OCI-LY1 (cell line): Measurements from ENCODE around the gene NSF.
"Not testable (repeated sequence)": the region's sequence is repeated elsewhere in the genome, so short reads cannot be mapped to it uniquely, and the experiment has no call there.

Source experiments
- H2AFZ ChIP-seq: fragments of 200-600 bp; sonication (generic), shearing (Covaris generic); 2 replicates; pipeline ENCODE4 v1.6.0; 2014; ENCODE audit warnings: antibody characterized with exemption, mild to moderate bottlenecking, low read length
- H3F3A ChIP-seq: fragments of 200-600 bp; sonication (generic), shearing (Covaris generic); 2 replicates; pipeline ENCODE4 v1.6.0; 2014; ENCODE audit warnings: mild to moderate bottlenecking, antibody characterized with exemption, low read length, moderate library complexity; ENCODE audit not compliant: insufficient read depth
- H3K27ac ChIP-seq: fragments of 200-600 bp; sonication (generic); 2 replicates; pipeline ENCODE4 v1.5.1; 2014; ENCODE audit warnings: low read length, mixed run types, mild to moderate bottlenecking, low read depth; ENCODE audit not compliant: poor library complexity, severe bottlenecking
- H3K27me3 ChIP-seq: fragments of 200-600 bp; sonication (generic); 2 replicates; pipeline ENCODE4 v1.6.0; 2014; ENCODE audit warnings: antibody characterized with exemption, mild to moderate bottlenecking, low read length, moderate library complexity; ENCODE audit not compliant: insufficient read depth
- H3K36me3 ChIP-seq: fragments of 200-600 bp; sonication (generic); 2 replicates; pipeline ENCODE4 v1.6.1; 2014; ENCODE audit warnings: mild to moderate bottlenecking, antibody characterized with exemption, low read length, moderate library complexity, mixed read lengths; ENCODE audit not compliant: insufficient read depth
- H3K4me1 ChIP-seq: fragments of 200-600 bp; sonication (generic); 2 replicates; pipeline ENCODE4 v1.5.1; 2014; ENCODE audit warnings: mild to moderate bottlenecking, low read length, moderate library complexity; ENCODE audit not compliant: insufficient read depth, severe bottlenecking
- H3K4me2 ChIP-seq: fragments of 200-600 bp; sonication (generic), shearing (Covaris generic); 2 replicates; pipeline ENCODE4 v1.6.1; 2014; ENCODE audit warnings: low read length
- H3K4me3 ChIP-seq: fragments of 200-600 bp; sonication (generic); 2 replicates; pipeline ENCODE4 v1.5.1; 2014; ENCODE audit warnings: low read length, low read depth, mild to moderate bottlenecking, mixed read lengths; ENCODE audit not compliant: poor library complexity, severe bottlenecking
- H3K79me2 ChIP-seq: fragments of 200-600 bp; shearing (Covaris generic); 2 replicates; pipeline ENCODE4 v1.6.1; 2016; ENCODE audit warnings: mixed run types, low read length, mixed read lengths; ENCODE audit not compliant: insufficient read depth
- H3K9ac ChIP-seq: fragments of 200-600 bp; sonication (generic), shearing (Covaris generic); 2 replicates; pipeline ENCODE4 v1.6.1; 2014; ENCODE audit warnings: mild to moderate bottlenecking, low read length, mixed read lengths
- H3K9me2 ChIP-seq: fragments of 200-600 bp; sonication (generic), shearing (Covaris generic); 2 replicates; pipeline ENCODE4 v1.6.1; 2014; ENCODE audit warnings: low read depth, mild to moderate bottlenecking, low read length, mixed read lengths
- H3K9me3 ChIP-seq: fragments of 200-600 bp; shearing (Covaris generic); 2 replicates; pipeline ENCODE4 v1.6.1; 2014; ENCODE audit warnings: low read length, mixed read lengths
- H4K20me1 ChIP-seq: fragments of 200-600 bp; sonication (generic), shearing (Covaris generic); 2 replicates; pipeline ENCODE4 v1.6.0; 2016; ENCODE audit warnings: mild to moderate bottlenecking, low read length; ENCODE audit not compliant: insufficient read depth
- EZH2 ChIP-seq: fragments of 200-600 bp; sonication (generic), shearing (Covaris generic); IDR thresholded peaks from 2 replicates; pipeline ENCODE4 v1.8.0; 2017; ENCODE audit warnings: borderline replicate concordance, mixed run types, mild to moderate bottlenecking, antibody characterized with exemption, low read length, moderate library complexity, mixed read lengths
- TF ChIP-seq, protein P1 (sequence below): fragments of 200-600 bp; sonication (generic), shearing (Covaris generic); IDR thresholded peaks from 2 replicates; pipeline ENCODE4 v1.5.1; 2017; ENCODE audit warnings: mild to moderate bottlenecking, antibody characterized with exemption, low read length, moderate library complexity, mixed read lengths

NSF gene

GRCh38 chr17:46756081-46756735 lies 165.7 kb downstream of the NSF start:
- peak overlapping the region; percentile 7; the same call in 1 of the 2 replicates for H3K9ac ChIP-seq
- H3F3A ChIP-seq: no peaks in the 10 kb centered on the region
- peak overlapping the region; percentile 66 for H3K27ac ChIP-seq
- peaks cover 71% of the 10 kb centered on the region for H3K36me3 ChIP-seq
- no peaks in the 10 kb centered on the region for H4K20me1 ChIP-seq
- H2AFZ ChIP-seq: no peak overlapping the region
- H3K4me3 ChIP-seq: no peak overlapping the region
- H3K27me3 ChIP-seq: no peaks in the 10 kb centered on the region
- no peaks in the 10 kb centered on the region for H3K9me2 ChIP-seq
- TF ChIP-seq, protein P1, sequence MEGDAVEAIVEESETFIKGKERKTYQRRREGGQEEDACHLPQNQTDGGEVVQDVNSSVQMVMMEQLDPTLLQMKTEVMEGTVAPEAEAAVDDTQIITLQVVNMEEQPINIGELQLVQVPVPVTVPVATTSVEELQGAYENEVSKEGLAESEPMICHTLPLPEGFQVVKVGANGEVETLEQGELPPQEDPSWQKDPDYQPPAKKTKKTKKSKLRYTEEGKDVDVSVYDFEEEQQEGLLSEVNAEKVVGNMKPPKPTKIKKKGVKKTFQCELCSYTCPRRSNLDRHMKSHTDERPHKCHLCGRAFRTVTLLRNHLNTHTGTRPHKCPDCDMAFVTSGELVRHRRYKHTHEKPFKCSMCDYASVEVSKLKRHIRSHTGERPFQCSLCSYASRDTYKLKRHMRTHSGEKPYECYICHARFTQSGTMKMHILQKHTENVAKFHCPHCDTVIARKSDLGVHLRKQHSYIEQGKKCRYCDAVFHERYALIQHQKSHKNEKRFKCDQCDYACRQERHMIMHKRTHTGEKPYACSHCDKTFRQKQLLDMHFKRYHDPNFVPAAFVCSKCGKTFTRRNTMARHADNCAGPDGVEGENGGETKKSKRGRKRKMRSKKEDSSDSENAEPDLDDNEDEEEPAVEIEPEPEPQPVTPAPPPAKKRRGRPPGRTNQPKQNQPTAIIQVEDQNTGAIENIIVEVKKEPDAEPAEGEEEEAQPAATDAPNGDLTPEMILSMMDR: no peak
- TF ChIP-seq EZH2: no peak
- H3K4me1 ChIP-seq: peaks cover 20% of the 10 kb centered on the region
- H3K79me2 ChIP-seq: no peaks in the 10 kb centered on the region
- H3K4me2 ChIP-seq: no peak overlapping the region
- no peaks in the 10 kb centered on the region for H3K9me3 ChIP-seq

DNA sequence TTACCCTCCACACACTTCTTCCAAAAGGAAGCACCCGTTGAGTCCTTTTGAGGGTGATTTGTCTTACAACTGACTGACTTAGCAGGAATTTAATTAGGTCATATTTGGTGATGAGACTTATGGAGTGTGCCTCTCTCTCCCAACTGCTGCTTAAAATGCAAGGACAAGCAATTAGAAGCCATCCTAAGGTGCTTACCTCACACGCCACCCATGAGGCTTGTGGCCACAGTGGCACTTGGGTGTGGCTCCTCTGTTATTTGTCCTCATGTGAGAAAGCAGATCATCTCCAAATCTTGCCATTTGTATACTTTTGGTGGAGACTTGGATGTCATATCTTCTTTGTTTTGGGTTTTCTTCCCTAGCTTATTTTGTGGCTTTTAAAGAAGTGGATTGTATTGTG lies 166.4 kb downstream of the NSF start:
- Histone ChIP-seq H3F3A (no peaks in the 10 kb centered on the region), H3K4me2 (no peak overlapping the region), H2AFZ (no peak overlapping the region), H3K9me3 (no peaks in the 10 kb centered on the region), H3K27me3 (no peaks in the 10 kb centered on the region), H3K9ac (no peak overlapping the region), H3K27ac (peak overlapping the region; percentile 66), H3K79me2 (no peaks in the 10 kb centered on the region), H3K4me1 (peaks cover 20% of the 10 kb centered on the region), H3K9me2 (no peaks in the 10 kb centered on the region), H3K4me3 (no peak overlapping the region), H4K20me1 (no peaks in the 10 kb centered on the region), H3K36me3 (peaks cover 67% of the 10 kb centered on the region)
- TF ChIP-seq EZH2: no peak
- TF ChIP-seq, protein P1: no peak

DNA sequence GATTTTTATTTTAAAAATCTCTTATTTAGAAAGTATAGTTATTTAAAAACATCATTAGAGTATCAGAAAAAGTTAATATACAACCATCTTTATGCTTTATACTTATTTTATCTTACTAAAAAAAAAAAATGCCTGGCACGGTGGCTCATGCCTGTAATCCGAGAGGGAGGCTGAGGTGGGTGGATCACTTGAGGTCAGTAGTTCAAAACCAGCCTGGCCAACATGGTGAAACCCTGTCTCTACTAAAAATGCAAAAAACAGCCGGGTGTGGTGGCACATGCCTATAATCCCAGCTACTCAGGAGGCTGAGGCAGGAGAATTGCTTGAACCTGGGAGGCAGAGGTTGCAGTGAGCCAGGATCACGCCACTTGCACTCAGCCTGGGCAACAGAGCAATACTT lies 167.1 kb downstream of the NSF start:
- not testable (repeated sequence) for H3K27ac ChIP-seq, H3F3A ChIP-seq, H3K4me2 ChIP-seq

DNA sequence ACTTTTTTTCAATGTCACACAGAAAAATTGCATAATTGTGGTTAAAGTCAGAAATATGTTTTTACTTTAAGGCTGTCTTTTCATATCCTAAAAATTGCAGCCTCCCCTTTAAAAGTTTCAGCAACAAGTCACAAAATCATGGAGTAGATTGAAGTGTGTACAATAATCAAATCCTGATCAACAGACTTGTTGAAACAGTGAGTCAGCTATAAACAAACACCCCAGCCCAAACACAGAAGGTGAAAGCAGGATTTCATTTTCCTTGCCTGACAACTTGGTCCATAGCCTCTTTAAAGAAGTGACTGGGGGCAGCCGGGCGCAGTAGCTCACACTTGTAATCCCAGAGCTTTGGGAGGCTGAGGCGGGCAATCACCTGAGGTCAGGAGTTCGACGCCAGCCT lies 168.1 kb downstream of the NSF start:
- Histone ChIP-seq H3K4me2 (no peak overlapping the region), H2AFZ (no peak overlapping the region), H3K4me1 (peaks cover 20% of the 10 kb centered on the region), H3K27me3 (no peaks in the 10 kb centered on the region), H3K36me3 (peaks cover 64% of the 10 kb centered on the region), H3K4me3 (no peak overlapping the region), H4K20me1 (no peaks in the 10 kb centered on the region), H3K9ac (no peak overlapping the region), H3F3A (no peaks in the 10 kb centered on the region), H3K79me2 (no peaks in the 10 kb centered on the region), H3K9me2 (no peaks in the 10 kb centered on the region), H3K27ac (no peak overlapping the region), H3K9me3 (no peaks in the 10 kb centered on the region)
- TF ChIP-seq, protein P1: no peak
- TF ChIP-seq EZH2: no peak

More for the DNA sequence above, 167.1 kb downstream of the NSF start:
- H3K4me3 ChIP-seq, H3K9me2 ChIP-seq, H3K27me3 ChIP-seq, H3K9ac ChIP-seq, H2AFZ ChIP-seq, H4K20me1 ChIP-seq, H3K9me3 ChIP-seq, H3K79me2 ChIP-seq: not testable (repeated sequence)
- peaks cover 20% of the 10 kb centered on the region for H3K4me1 ChIP-seq
- H3K36me3 ChIP-seq: peaks cover 65% of the 10 kb centered on the region
